NCI-H345 treated with DMSO at 0.1 percent for 48 hours (cell line): ENCODE data around the gene GRIN2D.

ENCODE experiments used
- DNase-seq: peaks from one replicate; lab custom pipeline; 2025; ENCODE audit not compliant: unreplicated experiment; lab: John Stamatoyannopoulos, UW

Gene GRIN2D

GRCh38 chr19:48441360-48442050 lies 48.0 kb downstream of the GRIN2D start:
- no peak for DNase-seq

DNA sequence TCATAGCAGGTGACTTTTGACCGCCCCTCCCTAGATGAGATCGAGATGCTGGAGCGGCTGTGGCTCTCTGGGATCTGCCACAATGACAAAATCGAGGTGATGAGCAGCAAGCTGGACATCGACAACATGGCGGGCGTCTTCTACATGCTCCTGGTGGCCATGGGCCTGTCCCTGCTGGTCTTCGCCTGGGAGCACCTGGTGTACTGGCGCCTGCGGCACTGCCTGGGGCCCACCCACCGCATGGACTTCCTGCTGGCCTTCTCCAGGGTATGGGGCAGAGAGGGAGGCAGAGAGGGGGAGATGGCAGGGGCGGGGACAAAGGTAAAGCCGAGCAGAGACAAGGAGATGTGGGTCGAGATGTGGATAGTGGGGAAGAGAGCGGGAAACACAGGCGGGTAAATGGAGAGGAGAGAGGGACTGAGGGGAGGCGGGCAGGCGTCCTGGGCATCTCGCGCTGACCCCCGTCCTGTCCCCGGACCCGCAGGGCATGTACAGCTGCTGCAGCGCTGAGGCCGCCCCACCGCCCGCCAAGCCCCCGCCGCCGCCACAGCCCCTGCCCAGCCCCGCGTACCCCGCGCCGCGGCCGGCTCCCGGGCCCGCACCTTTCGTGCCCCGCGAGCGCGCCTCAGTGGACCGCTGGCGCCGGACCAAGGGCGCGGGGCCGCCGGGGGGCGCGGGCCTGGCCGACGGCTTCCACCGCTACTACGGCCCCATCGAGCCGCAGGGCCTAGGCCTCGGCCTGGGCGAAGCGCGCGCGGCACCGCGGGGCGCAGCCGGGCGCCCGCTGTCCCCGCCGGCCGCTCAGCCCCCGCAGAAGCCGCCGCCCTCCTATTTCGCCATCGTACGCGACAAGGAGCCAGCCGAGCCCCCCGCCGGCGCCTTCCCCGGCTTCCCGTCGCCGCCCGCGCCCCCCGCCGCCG lies 48.9 kb downstream of the GRIN2D start:
- DNase-seq = no peak

DNA sequence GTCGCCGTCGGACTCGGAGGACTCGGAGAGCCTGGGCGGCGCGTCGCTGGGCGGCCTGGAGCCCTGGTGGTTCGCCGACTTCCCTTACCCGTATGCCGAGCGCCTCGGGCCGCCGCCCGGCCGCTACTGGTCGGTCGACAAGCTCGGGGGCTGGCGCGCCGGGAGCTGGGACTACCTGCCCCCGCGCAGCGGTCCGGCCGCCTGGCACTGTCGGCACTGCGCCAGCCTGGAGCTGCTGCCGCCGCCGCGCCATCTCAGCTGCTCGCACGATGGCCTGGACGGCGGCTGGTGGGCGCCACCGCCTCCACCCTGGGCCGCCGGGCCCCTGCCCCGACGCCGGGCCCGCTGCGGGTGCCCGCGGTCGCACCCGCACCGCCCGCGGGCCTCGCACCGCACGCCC lies 49.8 kb downstream of the GRIN2D start:
- DNase-seq = no peak
